A673 (cell line): ENCODE results near the gene MMRN1.

Experiments
- CTCF ChIP-seq: fragments of 300-800, 200-600 bp; sonication (generic); conservative IDR thresholded peaks from 2 replicates; pipeline ENCODE4 v1.5.1; 2017; ENCODE audit warnings: low read depth, mild to moderate bottlenecking, antibody characterized with exemption, low read length, moderate library complexity, mixed read lengths
- EZH2 ChIP-seq: fragments of 200-600 bp; sonication (generic); IDR thresholded peaks from 2 replicates; pipeline ENCODE4 v1.6.1; 2017; ENCODE audit warnings: borderline replicate concordance, low read depth, mild to moderate bottlenecking, mixed read lengths, antibody characterized with exemption, low read length; ENCODE audit not compliant: poor library complexity, severe bottlenecking

DNA sequence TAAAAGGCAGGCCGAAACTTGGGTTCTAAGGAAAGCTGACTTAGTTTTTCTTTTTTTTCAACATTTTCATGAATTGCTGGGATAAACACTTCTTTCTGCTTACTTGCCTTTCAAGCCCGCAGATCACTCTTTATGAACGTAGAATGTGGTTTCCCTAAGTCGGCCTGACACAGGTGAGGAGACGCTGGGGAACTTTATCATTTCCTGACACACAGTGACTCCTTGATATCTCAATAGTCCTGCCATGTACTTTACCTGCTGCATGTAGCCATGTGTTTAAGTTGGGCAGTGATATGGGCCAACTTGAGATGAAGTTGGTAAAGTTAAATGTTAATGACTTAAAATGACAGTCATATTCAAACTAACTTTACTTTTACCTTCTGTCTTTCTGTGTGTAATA, 31.1 kb upstream of the MMRN1 start:
- no peak for TF ChIP-seq CTCF
- no peak for TF ChIP-seq EZH2
